Measurements from ENCODE around the gene APLF. TPM values are rescaled to one million over a fixed set of nuclear protein-coding genes. Genes with fewer than 3 reads are reported as not detected.

The APLF gene
- total and polyA plus RNA-seq, 2 experiments from 2014 or later = 3.0 to 3.7 TPM

- DNase-seq (ENCODE audit: low spot score) = no peak
- Histone ChIP-seq H3K27me3 (ENCODE audit: insufficient read depth) (no peaks in the 10 kb centered on the region), H3K79me2 (replicated peaks; ENCODE audit: insufficient read depth) (no peaks in the 10 kb centered on the region), H3K9me2 (ENCODE audit: insufficient read depth) (0 out of 2 replicates have a peak, but pooled peaks cover 3% of the 10 kb centered on the region), H3F3A (replicated peaks; ENCODE audit: low read depth) (no peaks in the 10 kb centered on the region), H3K4me2 (no peak overlapping the region), H3K4me3 (no peak overlapping the region), H4K20me1 (replicated peaks; ENCODE audit: insufficient read depth) (no peaks in the 10 kb centered on the region), H2AFZ (no peak overlapping the region), H3K36me3 (ENCODE audit: insufficient read depth) (peaks cover 11% of the 10 kb centered on the region), H3K27ac (ENCODE audit: low read depth) (no peak overlapping the region), H3K4me1 (ENCODE audit: insufficient read depth) (peaks cover 8% of the 10 kb centered on the region)
- Mint-ChIP-seq H3K27me3 (ENCODE audit: insufficient read depth, low read depth, poor library complexity) (no peaks in the 10 kb centered on the region), H3K4me3 (no peak overlapping the region), H3K27ac (no peak overlapping the region), H3K4me1 (peaks cover 8% of the 10 kb centered on the region), H3K9me3 (peaks cover 36% of the 10 kb centered on the region), H3K36me3 (ENCODE audit: low read depth) (peaks cover 16% of the 10 kb centered on the region)
- TF ChIP-seq ZNF114 (CRISPR knock-in tag; IDR thresholded peaks at IDR 0.05) (no peak), ZNF331 (CRISPR knock-in tag; IDR thresholded peaks at IDR 0.05; ENCODE audit: low read depth) (no peak), CREB1 (CRISPR knock-in tag; IDR thresholded peaks at IDR 0.05; ENCODE audit: low read depth) (no peak), STAT1 (IDR thresholded peaks at IDR 0.05; ENCODE audit: unreplicated experiment) (no peak), NANOG (IDR thresholded peaks at IDR 0.05; ENCODE audit: borderline replicate concordance) (no peak), JUNB (IDR thresholded peaks at IDR 0.05; ENCODE audit: unreplicated experiment) (no peak), EZH2phosphoT487 (IDR thresholded peaks at IDR 0.05; ENCODE audit: unreplicated experiment) (no peak), EZH2 (IDR thresholded peaks at IDR 0.05; ENCODE audit: low read depth, unreplicated experiment) (no peak)
- TF ChIP-seq, protein P1, sequence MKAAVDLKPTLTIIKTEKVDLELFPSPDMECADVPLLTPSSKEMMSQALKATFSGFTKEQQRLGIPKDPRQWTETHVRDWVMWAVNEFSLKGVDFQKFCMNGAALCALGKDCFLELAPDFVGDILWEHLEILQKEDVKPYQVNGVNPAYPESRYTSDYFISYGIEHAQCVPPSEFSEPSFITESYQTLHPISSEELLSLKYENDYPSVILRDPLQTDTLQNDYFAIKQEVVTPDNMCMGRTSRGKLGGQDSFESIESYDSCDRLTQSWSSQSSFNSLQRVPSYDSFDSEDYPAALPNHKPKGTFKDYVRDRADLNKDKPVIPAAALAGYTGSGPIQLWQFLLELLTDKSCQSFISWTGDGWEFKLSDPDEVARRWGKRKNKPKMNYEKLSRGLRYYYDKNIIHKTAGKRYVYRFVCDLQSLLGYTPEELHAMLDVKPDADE (IDR thresholded peaks at IDR 0.05) = no peak
- no peak for ATAC-seq
Measured at GRCh38 chr2:68607837-68608236, 140.5 kb downstream of the APLF start.

DNA sequence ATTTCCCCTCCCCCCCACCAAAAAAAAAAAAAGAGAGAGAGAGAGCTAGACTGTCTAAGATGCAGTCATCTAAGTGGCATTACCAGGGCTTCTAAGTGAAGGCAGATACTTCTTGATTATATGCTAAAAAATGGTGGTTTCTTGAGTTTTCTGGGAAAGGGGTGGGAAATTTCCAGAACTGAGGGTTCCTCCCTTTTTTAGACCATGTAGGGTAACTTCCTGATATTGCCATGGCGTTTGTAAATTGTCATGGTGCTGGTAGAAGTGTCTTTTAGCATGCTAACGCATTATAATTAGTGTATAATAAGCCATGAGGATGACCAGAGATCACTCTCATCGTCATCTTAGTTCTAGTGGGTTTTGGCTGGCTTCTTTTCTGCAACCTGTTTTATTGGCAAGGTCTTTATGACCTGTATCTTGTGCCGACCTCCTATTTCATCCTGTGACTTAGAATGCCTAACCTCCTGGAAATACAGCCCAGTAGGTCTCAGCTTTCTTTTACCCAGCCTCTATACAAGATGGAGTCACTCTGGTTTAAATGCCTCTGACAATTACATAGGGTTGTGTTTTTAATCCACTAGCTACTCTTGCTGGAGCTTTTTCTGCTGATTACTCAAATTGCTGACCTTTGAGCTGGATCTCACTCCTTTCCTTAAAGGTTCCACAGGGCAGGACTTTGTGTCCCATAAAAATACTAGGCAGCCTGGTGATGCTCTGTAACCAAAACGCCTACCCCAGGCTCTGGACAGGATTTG, 145.6 kb downstream of the APLF start:
- H3K4me3 ChIP-seq = no peak overlapping the region
- peaks cover 8% of the 10 kb centered on the region for H3K4me1 ChIP-seq (ENCODE audit: insufficient read depth)
- peaks cover 11% of the 10 kb centered on the region for H3K36me3 ChIP-seq (ENCODE audit: insufficient read depth)
- no peak overlapping the region for H3K4me3 Mint-ChIP-seq
- H3K27ac ChIP-seq (ENCODE audit: low read depth) = no peak overlapping the region
- TF ChIP-seq, protein P2, sequence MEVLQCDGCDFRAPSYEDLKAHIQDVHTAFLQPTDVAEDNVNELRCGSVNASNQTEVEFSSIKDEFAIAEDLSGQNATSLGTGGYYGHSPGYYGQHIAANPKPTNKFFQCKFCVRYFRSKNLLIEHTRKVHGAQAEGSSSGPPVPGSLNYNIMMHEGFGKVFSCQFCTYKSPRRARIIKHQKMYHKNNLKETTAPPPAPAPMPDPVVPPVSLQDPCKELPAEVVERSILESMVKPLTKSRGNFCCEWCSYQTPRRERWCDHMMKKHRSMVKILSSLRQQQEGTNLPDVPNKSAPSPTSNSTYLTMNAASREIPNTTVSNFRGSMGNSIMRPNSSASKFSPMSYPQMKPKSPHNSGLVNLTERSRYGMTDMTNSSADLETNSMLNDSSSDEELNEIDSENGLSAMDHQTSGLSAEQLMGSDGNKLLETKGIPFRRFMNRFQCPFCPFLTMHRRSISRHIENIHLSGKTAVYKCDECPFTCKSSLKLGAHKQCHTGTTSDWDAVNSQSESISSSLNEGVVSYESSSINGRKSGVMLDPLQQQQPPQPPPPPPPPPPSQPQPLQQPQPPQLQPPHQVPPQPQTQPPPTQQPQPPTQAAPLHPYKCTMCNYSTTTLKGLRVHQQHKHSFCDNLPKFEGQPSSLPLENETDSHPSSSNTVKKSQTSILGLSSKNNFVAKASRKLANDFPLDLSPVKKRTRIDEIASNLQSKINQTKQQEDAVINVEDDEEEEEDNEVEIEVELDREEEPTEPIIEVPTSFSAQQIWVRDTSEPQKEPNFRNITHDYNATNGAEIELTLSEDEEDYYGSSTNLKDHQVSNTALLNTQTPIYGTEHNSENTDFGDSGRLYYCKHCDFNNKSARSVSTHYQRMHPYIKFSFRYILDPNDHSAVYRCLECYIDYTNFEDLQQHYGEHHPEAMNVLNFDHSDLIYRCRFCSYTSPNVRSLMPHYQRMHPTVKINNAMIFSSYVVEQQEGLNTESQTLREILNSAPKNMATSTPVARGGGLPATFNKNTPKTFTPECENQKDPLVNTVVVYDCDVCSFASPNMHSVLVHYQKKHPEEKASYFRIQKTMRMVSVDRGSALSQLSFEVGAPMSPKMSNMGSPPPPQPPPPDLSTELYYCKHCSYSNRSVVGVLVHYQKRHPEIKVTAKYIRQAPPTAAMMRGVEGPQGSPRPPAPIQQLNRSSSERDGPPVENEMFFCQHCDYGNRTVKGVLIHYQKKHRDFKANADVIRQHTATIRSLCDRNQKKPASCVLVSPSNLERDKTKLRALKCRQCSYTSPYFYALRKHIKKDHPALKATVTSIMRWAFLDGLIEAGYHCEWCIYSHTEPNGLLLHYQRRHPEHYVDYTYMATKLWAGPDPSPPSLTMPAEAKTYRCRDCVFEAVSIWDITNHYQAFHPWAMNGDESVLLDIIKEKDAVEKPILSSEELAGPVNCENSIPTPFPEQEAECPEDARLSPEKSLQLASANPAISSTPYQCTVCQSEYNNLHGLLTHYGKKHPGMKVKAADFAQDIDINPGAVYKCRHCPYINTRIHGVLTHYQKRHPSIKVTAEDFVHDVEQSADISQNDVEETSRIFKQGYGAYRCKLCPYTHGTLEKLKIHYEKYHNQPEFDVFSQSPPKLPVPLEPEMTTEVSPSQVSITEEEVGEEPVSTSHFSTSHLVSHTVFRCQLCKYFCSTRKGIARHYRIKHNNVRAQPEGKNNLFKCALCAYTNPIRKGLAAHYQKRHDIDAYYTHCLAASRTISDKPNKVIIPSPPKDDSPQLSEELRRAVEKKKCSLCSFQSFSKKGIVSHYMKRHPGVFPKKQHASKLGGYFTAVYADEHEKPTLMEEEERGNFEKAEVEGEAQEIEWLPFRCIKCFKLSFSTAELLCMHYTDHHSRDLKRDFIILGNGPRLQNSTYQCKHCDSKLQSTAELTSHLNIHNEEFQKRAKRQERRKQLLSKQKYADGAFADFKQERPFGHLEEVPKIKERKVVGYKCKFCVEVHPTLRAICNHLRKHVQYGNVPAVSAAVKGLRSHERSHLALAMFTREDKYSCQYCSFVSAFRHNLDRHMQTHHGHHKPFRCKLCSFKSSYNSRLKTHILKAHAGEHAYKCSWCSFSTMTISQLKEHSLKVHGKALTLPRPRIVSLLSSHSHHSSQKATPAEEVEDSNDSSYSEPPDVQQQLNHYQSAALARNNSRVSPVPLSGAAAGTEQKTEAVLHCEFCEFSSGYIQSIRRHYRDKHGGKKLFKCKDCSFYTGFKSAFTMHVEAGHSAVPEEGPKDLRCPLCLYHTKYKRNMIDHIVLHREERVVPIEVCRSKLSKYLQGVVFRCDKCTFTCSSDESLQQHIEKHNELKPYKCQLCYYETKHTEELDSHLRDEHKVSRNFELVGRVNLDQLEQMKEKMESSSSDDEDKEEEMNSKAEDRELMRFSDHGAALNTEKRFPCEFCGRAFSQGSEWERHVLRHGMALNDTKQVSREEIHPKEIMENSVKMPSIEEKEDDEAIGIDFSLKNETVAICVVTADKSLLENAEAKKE (CRISPR knock-in tag; IDR thresholded peaks at IDR 0.05) = no peak
- TF ChIP-seq ZNF114 (CRISPR knock-in tag; IDR thresholded peaks at IDR 0.05) (no peak), POLR2AphosphoS5 (IDR thresholded peaks at IDR 0.05; ENCODE audit: low read depth) (no peak), ZNF331 (CRISPR knock-in tag; IDR thresholded peaks at IDR 0.05; ENCODE audit: low read depth) (no peak), STAT1 (IDR thresholded peaks at IDR 0.05; ENCODE audit: unreplicated experiment) (no peak)
- H2AFZ ChIP-seq = no peak overlapping the region
- peaks cover 1% of the 10 kb centered on the region for H3K27me3 Mint-ChIP-seq (ENCODE audit: insufficient read depth, low read depth, poor library complexity)
- H3K4me1 Mint-ChIP-seq = peaks cover 8% of the 10 kb centered on the region
- no peak overlapping the region for H3K4me2 ChIP-seq
- ATAC-seq (no peak), DNase-seq (ENCODE audit: low spot score) (no peak)
- H3F3A ChIP-seq (replicated peaks; ENCODE audit: low read depth) = no peaks in the 10 kb centered on the region
- no peaks in the 10 kb centered on the region for H4K20me1 ChIP-seq (replicated peaks; ENCODE audit: insufficient read depth)
- H3K27me3 ChIP-seq (ENCODE audit: insufficient read depth) = no peaks in the 10 kb centered on the region
- H3K79me2 ChIP-seq (replicated peaks; ENCODE audit: insufficient read depth) = no peaks in the 10 kb centered on the region
- H3K9me3 Mint-ChIP-seq = peaks cover 26% of the 10 kb centered on the region
- H3K36me3 Mint-ChIP-seq (ENCODE audit: low read depth) = peaks cover 16% of the 10 kb centered on the region
- H3K27ac Mint-ChIP-seq = no peak overlapping the region
- H3K9me2 ChIP-seq (ENCODE audit: insufficient read depth) = 0 out of 2 replicates have a peak, but pooled peaks cover 3% of the 10 kb centered on the region
